Body of pancreas (tissue), 4 donors: ENCODE measurements around the gene CMTM8.

Source experiments
- POLR2A ChIP-seq, 3 donors: fragments of 450-650 bp; IDR thresholded peaks; one replicate each; pipeline ENCODE4 v1.6.1; 2016; ENCODE audit warnings: antibody characterized with exemption in 3 of 3, mild to moderate bottlenecking in 2 of 3
- TF ChIP-seq, protein P1 (sequence below), 7 experiments: fragments of 450-650 bp in 4 of 7; fragments of 200-600 bp in 3 of 7; sonication (generic) in 3 of 7; IDR thresholded peaks; one replicate each; pipeline ENCODE4 v1.5.1; 2016 to 2019; ENCODE audit warnings: antibody characterized with exemption in 7 of 7

DNA sequence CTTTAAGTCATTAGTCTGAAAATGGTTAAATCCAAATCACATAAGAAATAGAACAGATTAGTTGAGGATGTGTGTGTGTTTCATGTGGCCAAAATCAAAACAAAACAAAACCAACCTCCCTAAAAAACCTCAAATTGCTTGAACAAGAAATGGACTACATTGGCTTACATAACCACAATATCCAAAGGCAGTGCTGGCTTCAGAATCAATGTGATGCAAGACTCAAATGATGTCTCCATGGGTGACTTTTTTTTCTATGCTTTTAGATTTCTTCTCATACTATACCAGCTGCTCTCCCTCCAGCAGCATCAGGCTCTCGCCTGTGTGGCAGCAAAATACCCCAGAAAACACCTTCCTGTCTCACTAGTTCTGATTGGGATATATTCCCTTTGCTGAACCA is 36.0 kb upstream of the CMTM8 start:
- TF ChIP-seq, protein P1, sequence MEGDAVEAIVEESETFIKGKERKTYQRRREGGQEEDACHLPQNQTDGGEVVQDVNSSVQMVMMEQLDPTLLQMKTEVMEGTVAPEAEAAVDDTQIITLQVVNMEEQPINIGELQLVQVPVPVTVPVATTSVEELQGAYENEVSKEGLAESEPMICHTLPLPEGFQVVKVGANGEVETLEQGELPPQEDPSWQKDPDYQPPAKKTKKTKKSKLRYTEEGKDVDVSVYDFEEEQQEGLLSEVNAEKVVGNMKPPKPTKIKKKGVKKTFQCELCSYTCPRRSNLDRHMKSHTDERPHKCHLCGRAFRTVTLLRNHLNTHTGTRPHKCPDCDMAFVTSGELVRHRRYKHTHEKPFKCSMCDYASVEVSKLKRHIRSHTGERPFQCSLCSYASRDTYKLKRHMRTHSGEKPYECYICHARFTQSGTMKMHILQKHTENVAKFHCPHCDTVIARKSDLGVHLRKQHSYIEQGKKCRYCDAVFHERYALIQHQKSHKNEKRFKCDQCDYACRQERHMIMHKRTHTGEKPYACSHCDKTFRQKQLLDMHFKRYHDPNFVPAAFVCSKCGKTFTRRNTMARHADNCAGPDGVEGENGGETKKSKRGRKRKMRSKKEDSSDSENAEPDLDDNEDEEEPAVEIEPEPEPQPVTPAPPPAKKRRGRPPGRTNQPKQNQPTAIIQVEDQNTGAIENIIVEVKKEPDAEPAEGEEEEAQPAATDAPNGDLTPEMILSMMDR (IDR thresholded peaks at IDR 0.05) = no peak
- no peak for TF ChIP-seq POLR2A (IDR thresholded peaks at IDR 0.05)
